Right lobe of liver (tissue), 4 donors: ENCODE data around the gene DYNC1I1.

ENCODE experiments used
- CTCF ChIP-seq, 4 donors: fragments of 200-600 bp in 3 of 4; fragments of 450-650 bp in 1 of 4; IDR thresholded peaks; one replicate each; pipeline versions ENCODE4 v1.5.1 to v1.8.0; 2016 to 2022; ENCODE audit warnings: antibody characterized with exemption in 4 of 4, mild to moderate bottlenecking in 2 of 4
- POLR2A ChIP-seq: fragments of 450-650 bp; IDR thresholded peaks from one replicate; pipeline ENCODE4 v1.6.1; 2017; ENCODE audit warnings: antibody characterized with exemption, mild to moderate bottlenecking
- donor health status: DM: no; HTN: no; CAD: no.
- donor health status: DM: no; HTN: no; CAD: no.
- donor health status: DM: no; HTN: yes; CAD: no.

- TF ChIP-seq CTCF (IDR thresholded peaks at IDR 0.05) (peak; percentile 16 to 71 (median 44)), POLR2A (no peak)
These were observed 22.7 kb downstream of the DYNC1I1 start for GRCh38 chr7:95794917-95795515.
